Measurements from ENCODE around the gene OXLD1.
"Not testable (repeated sequence)": the region's sequence is repeated elsewhere in the genome, so short reads cannot be mapped to it uniquely, and the experiment has no call there.

Gene OXLD1

GRCh38 chr17:81644496-81644895 lies 21.9 kb downstream of the OXLD1 start:
- TF ChIP-seq POLR2A (IDR thresholded peaks at IDR 0.05; ENCODE audit: low read depth, low read length) = no peak
- no peak for DNase-seq (ENCODE audit: insufficient read length, low spot score)
- FAIRE-seq = no peak

- DNase-seq (ENCODE audit: insufficient read length, low spot score) (peak; percentile 99), FAIRE-seq (no peak)
- TF ChIP-seq POLR2A (IDR thresholded peaks at IDR 0.05; ENCODE audit: low read depth, low read length) = 0 out of 2 replicates have a peak, but pooled peaks have one; percentile 19
These were observed 24.4 kb downstream of the OXLD1 start for GRCh38 chr17:81641825-81642489.

- FAIRE-seq (no peak), DNase-seq (ENCODE audit: insufficient read length, low spot score) (no peak)
- TF ChIP-seq POLR2A (IDR thresholded peaks at IDR 0.05; ENCODE audit: low read depth, low read length) = no peak
These were observed 26.4 kb downstream of the OXLD1 start for GRCh38 chr17:81640011-81640410.

GRCh38 chr17:81638683-81639082 lies 27.7 kb downstream of the OXLD1 start:
- no peak for FAIRE-seq
- DNase-seq (ENCODE audit: insufficient read length, low spot score) = no peak
- no peak for TF ChIP-seq POLR2A (IDR thresholded peaks at IDR 0.05; ENCODE audit: low read depth, low read length)

GRCh38 chr17:81636505-81637288 lies 29.7 kb downstream of the OXLD1 start, which contains the start of the genes NPLOC4 and TSPAN10:
Gene NPLOC4 (minus strand): TSS chr17:81637112. CDS start chr17:81636930, 182 bp downstream.
Gene TSPAN10 (plus strand): TSS chr17:81637196. CDS start chr17:81642413, 5,217 bp downstream.
- peak; percentile 86 for TF ChIP-seq POLR2A (IDR thresholded peaks at IDR 0.05; ENCODE audit: low read depth, low read length)
- FAIRE-seq (no peak), DNase-seq (ENCODE audit: insufficient read length, low spot score) (peak; percentile 90)

- DNase-seq (ENCODE audit: insufficient read length, low spot score) (peak; percentile 80), FAIRE-seq (no peak)
- TF ChIP-seq POLR2A (IDR thresholded peaks at IDR 0.05; ENCODE audit: low read depth, low read length) = no peak
These were observed 30.4 kb downstream of the OXLD1 start for GRCh38 chr17:81635973-81636504.

GRCh38 chr17:81635431-81635830 lies 31.0 kb downstream of the OXLD1 start:
- FAIRE-seq (no peak), DNase-seq (ENCODE audit: insufficient read length, low spot score) (no peak)
- TF ChIP-seq POLR2A (IDR thresholded peaks at IDR 0.05; ENCODE audit: low read depth, low read length) = no peak

- no peak for FAIRE-seq
- DNase-seq (ENCODE audit: insufficient read length, low spot score) = no peak
- no peak for TF ChIP-seq POLR2A (IDR thresholded peaks at IDR 0.05; ENCODE audit: low read depth, low read length)
These were observed 34.9 kb downstream of the OXLD1 start for GRCh38 chr17:81631482-81631881.

GRCh38 chr17:81630274-81630673 lies 36.1 kb downstream of the OXLD1 start:
- no peak for FAIRE-seq

GRCh38 chr17:81621494-81622130 lies 44.8 kb downstream of the OXLD1 start:
- no peak for DNase-seq (ENCODE audit: insufficient read length, low spot score)
- no peak for FAIRE-seq
- TF ChIP-seq POLR2A (IDR thresholded peaks at IDR 0.05; ENCODE audit: low read depth, low read length) = no peak

More at GRCh38 chr17:81630274-81630673, 36.1 kb downstream of the OXLD1 start:
- no peak for TF ChIP-seq POLR2A (IDR thresholded peaks at IDR 0.05; ENCODE audit: low read depth, low read length)
- no peak for DNase-seq (ENCODE audit: insufficient read length, low spot score)

GRCh38 chr17:81618307-81618706 lies 48.1 kb downstream of the OXLD1 start:
- not testable (repeated sequence) for DNase-seq (ENCODE audit: insufficient read length, low spot score); FAIRE-seq

- FAIRE-seq (no peak), DNase-seq (ENCODE audit: insufficient read length, low spot score) (no peak)
- TF ChIP-seq POLR2A (IDR thresholded peaks at IDR 0.05; ENCODE audit: low read depth, low read length) = no peak
These were observed 49.5 kb downstream of the OXLD1 start for GRCh38 chr17:81616877-81617276.

- FAIRE-seq = no peak
- DNase-seq (ENCODE audit: insufficient read length, low spot score) = no peak
- no peak for TF ChIP-seq POLR2A (IDR thresholded peaks at IDR 0.05; ENCODE audit: low read depth, low read length)
These were observed 50.9 kb downstream of the OXLD1 start for GRCh38 chr17:81615401-81615930.

Data from H54 (cell line).